ENCODE data around the gene LEFTY2.

LEFTY2 gene

GRCh38 chr1:225909477-225909876, 31.5 kb downstream of the LEFTY2 start:
- H3K27ac ChIP-seq: no peak overlapping the region

GRCh38 chr1:225908773-225909172, 32.2 kb downstream of the LEFTY2 start:
- Histone ChIP-seq H3K4me3 (no peak overlapping the region), H3K27ac (no peak overlapping the region)

More at GRCh38 chr1:225909477-225909876, 31.5 kb downstream of the LEFTY2 start:
- no peak overlapping the region for H3K4me3 ChIP-seq

GRCh38 chr1:225908013-225908640, 32.9 kb downstream of the LEFTY2 start:
- Histone ChIP-seq H3K27ac (no peak overlapping the region), H3K4me3 (no peak overlapping the region)

- Histone ChIP-seq H3K4me3 (no peak overlapping the region), H3K27ac (no peak overlapping the region)
These were observed 33.7 kb downstream of the LEFTY2 start for GRCh38 chr1:225907341-225907740.

GRCh38 chr1:225906467-225906866, 34.6 kb downstream of the LEFTY2 start:
- no peak overlapping the region for H3K27ac ChIP-seq
- H3K4me3 ChIP-seq: no peak overlapping the region

- Histone ChIP-seq H3K4me3 (no peak overlapping the region), H3K27ac (no peak overlapping the region)
These were observed 37.4 kb downstream of the LEFTY2 start for GRCh38 chr1:225903623-225904022.

GRCh38 chr1:225899044-225899925, 41.7 kb downstream of the LEFTY2 start:
- Histone ChIP-seq H3K27ac (peak overlapping the region in 1 of 21 experiments; percentile 22), H3K4me3 (no peak overlapping the region)

- Histone ChIP-seq H3K27ac (peak overlapping the region in 7 of 21 experiments; percentile 48 to 80 (median 72)), H3K4me3 (no peak overlapping the region)
These were observed 43.2 kb downstream of the LEFTY2 start for GRCh38 chr1:225897595-225898514.

GRCh38 chr1:225896937-225897549, 44.0 kb downstream of the LEFTY2 start:
- Histone ChIP-seq H3K4me3 (no peak overlapping the region), H3K27ac (peak overlapping the region in 9 of 21 experiments; percentile 7 to 80 (median 71))

GRCh38 chr1:225896494-225896893, 44.5 kb downstream of the LEFTY2 start:
- Histone ChIP-seq H3K4me3 (no peak overlapping the region), H3K27ac (peak overlapping the region in 7 of 21 experiments; percentile 7 to 80 (median 71))

GRCh38 chr1:225892307-225892706, 48.7 kb downstream of the LEFTY2 start:
- H3K27ac ChIP-seq: no peak overlapping the region

GRCh38 chr1:225891229-225891972, 49.6 kb downstream of the LEFTY2 start:
- no peak overlapping the region for H3K27ac ChIP-seq
- H3K4me3 ChIP-seq: no peak overlapping the region

More at GRCh38 chr1:225892307-225892706, 48.7 kb downstream of the LEFTY2 start:
- H3K4me3 ChIP-seq: no peak overlapping the region

GRCh38 chr1:225890346-225891228, 50.4 kb downstream of the LEFTY2 start:
- Histone ChIP-seq H3K4me3 (no peak overlapping the region), H3K27ac (no peak overlapping the region)

GRCh38 chr1:225889743-225890142, 51.3 kb downstream of the LEFTY2 start:
- H3K27ac ChIP-seq: no peak overlapping the region
- no peak overlapping the region for H3K4me3 ChIP-seq

- H3K27ac ChIP-seq: no peak within 1 kb of the TSS
- H3K4me3 ChIP-seq: no peak within 1 kb of the TSS
These were observed 52.0 kb downstream of the LEFTY2 start, which contains the start of gene LEFTY1 for GRCh38 chr1:225888898-225889601. TSS of gene LEFTY1 (minus strand) at chr1:225889146. CDS start at chr1:225889066, 80 bp downstream.

- no peak overlapping the region for H3K4me3 ChIP-seq
- no peak overlapping the region for H3K27ac ChIP-seq
These were observed 52.6 kb downstream of the LEFTY2 start for GRCh38 chr1:225888289-225888897.
